NOMO-1 treated with dmso at 0.1 percent for 144 hours (cell line): ENCODE measurements around the gene CBR3.

Source experiments
- DNase-seq: peaks from one replicate; lab custom pipeline; 2025; ENCODE audit not compliant: unreplicated experiment; lab: John Stamatoyannopoulos, UW

The CBR3 gene

GRCh38 chr21:36155603-36156338 is 20.9 kb downstream of the CBR3 start:
- no peak for DNase-seq

- DNase-seq = peak; percentile 97
Observed at GRCh38 chr21:36156339-36156814, 21.5 kb downstream of the CBR3 start.

- peak; percentile 44 for DNase-seq
Observed at GRCh38 chr21:36156815-36157670, 22.2 kb downstream of the CBR3 start, which contains the start of gene DOP1B. TSS of gene DOP1B (plus strand) at chr21:36156824. CDS start at chr21:36164734, 7,910 bp downstream.

GRCh38 chr21:36159356-36159921 is 24.6 kb downstream of the CBR3 start:
- DNase-seq = peak; percentile 69

- DNase-seq = no peak
Observed at GRCh38 chr21:36160850-36161178, 25.9 kb downstream of the CBR3 start.

GRCh38 chr21:36162631-36163030 is 27.8 kb downstream of the CBR3 start:
- DNase-seq = no peak

- peak; percentile 9 for DNase-seq
Observed at GRCh38 chr21:36163750-36164741, 29.2 kb downstream of the CBR3 start.

GRCh38 chr21:36165356-36165755 is 30.5 kb downstream of the CBR3 start:
- DNase-seq = no peak

GRCh38 chr21:36166705-36167104 is 31.8 kb downstream of the CBR3 start:
- DNase-seq = no peak

- no peak for DNase-seq
Observed at GRCh38 chr21:36167541-36167940, 32.7 kb downstream of the CBR3 start.

GRCh38 chr21:36169470-36170128 is 34.7 kb downstream of the CBR3 start:
- DNase-seq = no peak

GRCh38 chr21:36170823-36171222 is 35.9 kb downstream of the CBR3 start:
- no peak for DNase-seq

- DNase-seq = no peak
Observed at GRCh38 chr21:36171336-36171735, 36.5 kb downstream of the CBR3 start.

- DNase-seq = no peak
Observed at GRCh38 chr21:36171741-36172331, 37.0 kb downstream of the CBR3 start.

- DNase-seq = no peak
Observed at GRCh38 chr21:36174780-36175179, 39.9 kb downstream of the CBR3 start.

- DNase-seq = no peak
Observed at GRCh38 chr21:36175771-36176565, 41.1 kb downstream of the CBR3 start.

GRCh38 chr21:36178349-36178748 is 43.5 kb downstream of the CBR3 start:
- DNase-seq = no peak

- DNase-seq = no peak
Observed at GRCh38 chr21:36179145-36179544, 44.3 kb downstream of the CBR3 start.

GRCh38 chr21:36180963-36181362 is 46.1 kb downstream of the CBR3 start:
- DNase-seq = no peak
